H1 (cell line): ENCODE data around the gene RHD. TPM values are rescaled to one million over a fixed set of nuclear protein-coding genes. Genes with fewer than 3 reads are reported as not detected.
A peak's percentile ranks its signal among the peaks of the same experiment; 100 is the strongest.

Experiments
- ATF2 ChIP-seq: IDR thresholded peaks from 2 replicates; pipeline ENCODE4 v1.6.1; 2012; ENCODE audit warnings: low read length, inconsistent platforms
- EP300 ChIP-seq, 2 experiments: IDR thresholded peaks; 1 replicate in 1 of 2; 2 replicates in 1 of 2; pipeline ENCODE4 v1.6.1; 2011 to 2012; ENCODE audit warnings: low read depth in 2 of 2, low read length in 2 of 2, mild to moderate bottlenecking in 2 of 2, borderline replicate concordance in 1 of 2, inconsistent platforms in 1 of 2, moderate library complexity in 1 of 2
- HDAC2 ChIP-seq, 2 experiments: fragments of 300-600 bp in 1 of 2; sonication (generic) in 1 of 2; IDR thresholded peaks; 2 replicates each; pipeline ENCODE4 v1.6.1; 2011 to 2012; ENCODE audit warnings: low read depth in 2 of 2, low read length in 2 of 2, mild to moderate bottlenecking in 2 of 2, moderate library complexity in 2 of 2, borderline replicate concordance in 1 of 2, inconsistent platforms in 1 of 2
- SIN3A ChIP-seq, 2 experiments: IDR thresholded peaks in 1 of 2; conservative IDR thresholded peaks in 1 of 2; 2 replicates each; pipeline ENCODE4 v1.6.1; 2011 to 2012; ENCODE audit warnings: low read length in 2 of 2, improper control_type of control experiment in 1 of 2, low read depth in 1 of 2, mild to moderate bottlenecking in 1 of 2
- SIRT6 ChIP-seq: IDR thresholded peaks from one replicate; pipeline ENCODE4 v1.7.1; 2012; ENCODE audit warnings: low read length, inconsistent platforms
- SIX5 ChIP-seq: IDR thresholded peaks from 2 replicates; pipeline ENCODE4 v1.6.1; 2011; ENCODE audit warnings: mild to moderate bottlenecking, low read depth, low read length
- USF2 ChIP-seq: IDR thresholded peaks from 2 replicates; pipeline ENCODE4 v1.6.1; 2011; ENCODE audit warnings: low read length, improper control_type of control experiment
- polyA plus RNA-seq, 7 experiments: library from polyadenylated mRNA; depleted of rRNA in 3 of 7; stranded (reverse) in 5 of 7; unstranded in 2 of 7; fragments of >200 nt in 5 of 7; fragments of 200-250 nt in 2 of 7; gene quantifications; 1 replicate in 5 of 7; 2 replicates in 1 of 7; 4 replicates in 1 of 7; pipeline versions ENCODE4 v1.2.1 to v1.2.3, GENCODE V29; 2011 to 2013; ENCODE audit warnings: missing spikeins in 2 of 7, mixed read lengths in 2 of 7
- total RNA-seq: library from RNA; stranded (reverse); fragmentation: NEBNext Ultra II Directional; extraction: Animal tissue kit (Norgen Biotek cat#: 25700); gene quantifications from 2 replicates; pipeline ENCODE4 v1.2.1, GENCODE V29; 2021

RHD gene
- total and polyA plus RNA-seq, 2 of the 8 experiments (the other 6 are each of a cell fraction or from before 2014, with no cell fraction given): 0.21 TPM; not detected in 1

GRCh38 chr1:25239681-25240541 lies 32.4 kb upstream of the RHD start (continued):
- TF ChIP-seq SIN3A (conservative IDR thresholded peaks at IDR 0.05 in 1 of 2, IDR thresholded peaks at IDR 0.05 in 1 of 2; ENCODE audit: low read depth in 1 of 2, low read length in 2 of 2): peak in 1 of 2 experiments; percentile 43; a peak in 1 of 4 replicates
- TF ChIP-seq ATF2: 0 out of 2 replicates have a peak, but pooled peaks have one; percentile 16
- no peak for TF ChIP-seq HDAC2 (IDR thresholded peaks at IDR 0.05; ENCODE audit: borderline replicate concordance in 1 of 2, low read depth in 2 of 2, low read length in 2 of 2)
- no peak for TF ChIP-seq SIX5
- no peak for TF ChIP-seq EP300 (IDR thresholded peaks at IDR 0.05; ENCODE audit: borderline replicate concordance in 1 of 2, low read depth in 2 of 2, low read length in 2 of 2)
- TF ChIP-seq SIRT6: no peak
- TF ChIP-seq USF2: peak; percentile 6; the same call in 1 of the 2 replicates
